ENCODE measurements around the gene DOCK11.
"Not testable (repeated sequence)": the region's sequence is repeated elsewhere in the genome, so short reads cannot be mapped to it uniquely, and the experiment has no call there.

The DOCK11 gene

DNA sequence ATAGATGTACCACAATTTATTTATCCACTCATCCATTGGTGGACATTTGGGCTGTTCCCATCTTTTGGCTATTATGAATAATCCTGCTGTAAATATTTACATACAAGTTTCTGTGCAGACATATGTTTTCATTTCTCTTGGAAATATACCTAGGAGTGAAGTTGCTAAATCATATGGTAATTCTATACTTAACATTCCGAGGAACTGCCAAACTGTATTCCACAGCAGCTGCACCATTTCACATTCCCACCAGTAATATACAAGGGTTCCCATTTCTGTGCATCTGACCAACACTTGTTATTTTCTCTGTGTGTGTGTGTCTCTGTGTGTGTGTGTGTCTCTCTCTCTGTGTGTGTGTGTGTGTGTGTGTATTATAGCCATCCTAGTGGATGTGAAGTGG lies 15.4 kb upstream of the DOCK11 start:
- no peak for TF ChIP-seq ZXDB (tag by site-specific recombination; IDR thresholded peaks at IDR 0.05)
- peak; percentile 78 for TF ChIP-seq ZSCAN4 (tag by site-specific recombination; IDR thresholded peaks at IDR 0.05)
- H3K9me3 ChIP-seq (ENCODE audit: control insufficient read depth, insufficient read depth, low read depth, low read length): no peaks in the 10 kb centered on the region
- no peak overlapping the region for H3K27ac ChIP-seq (ENCODE audit: extremely low read depth, low read depth, low read length)
- ChIA-PET CTCF (no interaction called here), POLR2A (interaction anchor here (0.7 kb wide), 1 partner anchor 13 kb away, joined by 8 read pairs; no protein-coding TSS in a partner anchor)
- no peaks in the 10 kb centered on the region; the same call in 1 of the 2 replicates for H3K4me1 ChIP-seq (ENCODE audit: control insufficient read depth, insufficient read depth, low read length)
- H3K36me3 ChIP-seq (ENCODE audit: control insufficient read depth in 2 of 2, insufficient read depth in 1 of 2, low read length in 2 of 2): no peaks in the 10 kb centered on the region
- H3K4me3 ChIP-seq (ENCODE audit: low read depth, low read length): no peak overlapping the region

DNA sequence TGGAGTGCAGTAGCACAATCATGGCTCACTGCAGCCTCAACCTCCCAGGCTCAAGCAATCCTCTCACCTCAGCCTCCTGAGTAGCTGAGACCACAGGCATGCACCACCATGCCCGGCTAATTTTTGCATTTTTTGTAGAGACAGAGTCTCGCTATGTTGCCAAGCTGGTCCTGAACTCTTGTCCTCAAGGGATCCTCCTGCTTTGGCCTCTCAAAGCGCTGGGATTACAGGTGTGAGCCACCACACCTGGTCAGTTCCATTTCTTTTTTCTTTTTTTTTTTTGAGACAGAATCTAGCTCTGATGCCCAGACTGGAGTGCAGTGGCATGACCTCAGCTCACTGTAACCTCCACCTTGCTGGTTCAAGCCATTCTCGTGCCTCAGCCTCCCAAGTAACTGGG lies 13.2 kb upstream of the DOCK11 start:
- H3K4me3 ChIP-seq (ENCODE audit: low read depth, low read length); H3K27ac ChIP-seq (ENCODE audit: extremely low read depth, low read depth, low read length); H3K36me3 ChIP-seq (ENCODE audit: control insufficient read depth in 2 of 2, insufficient read depth in 1 of 2, low read length in 2 of 2); H3K9me3 ChIP-seq (ENCODE audit: control insufficient read depth, insufficient read depth, low read depth, low read length); H3K4me1 ChIP-seq (ENCODE audit: control insufficient read depth, insufficient read depth, low read length); POLR2A ChIA-PET: not testable (repeated sequence)
- CTCF ChIA-PET: interaction anchor here (0.6 kb wide), 1 partner anchor 8 kb away, joined by 4 read pairs; no protein-coding TSS in a partner anchor

DNA sequence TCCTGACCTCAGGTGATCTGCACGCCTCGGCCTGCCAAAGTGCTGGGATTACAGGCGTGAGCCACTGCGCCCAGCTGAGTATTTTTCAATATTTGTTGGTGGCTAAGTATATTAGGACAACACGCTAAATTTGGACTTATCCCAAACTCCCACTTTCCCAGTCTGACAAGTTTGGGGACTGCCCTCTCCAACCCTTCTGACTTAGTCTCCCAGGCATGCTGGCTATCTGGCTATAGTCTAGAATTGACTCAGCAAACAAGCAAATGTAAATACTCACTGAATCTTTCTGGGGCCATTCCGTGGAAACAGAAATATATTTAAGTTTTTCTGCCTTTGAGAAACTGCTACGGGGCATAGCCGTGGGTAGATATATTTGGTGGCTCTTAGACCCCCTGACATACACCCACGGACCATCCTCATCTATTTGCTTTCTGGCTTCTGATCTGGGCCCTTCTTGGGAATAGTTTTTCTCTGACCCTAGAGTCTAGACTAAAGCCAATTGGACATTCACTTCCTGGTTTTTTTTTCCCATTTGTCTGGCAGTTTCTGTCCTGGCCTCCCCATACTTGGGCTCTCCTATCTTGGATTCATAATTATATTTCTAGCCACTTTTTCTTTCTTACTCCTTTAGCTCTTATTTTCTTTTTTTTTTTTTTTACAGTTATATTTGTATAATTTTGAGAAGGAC lies 11.3 kb upstream of the DOCK11 start:
- H3K4me3 ChIP-seq (ENCODE audit: low read depth, low read length): no peak overlapping the region
- no peaks in the 10 kb centered on the region for H3K9me3 ChIP-seq (ENCODE audit: control insufficient read depth, insufficient read depth, low read depth, low read length)
- H3K36me3 ChIP-seq (ENCODE audit: control insufficient read depth in 2 of 2, insufficient read depth in 1 of 2, low read length in 2 of 2): no peaks in the 10 kb centered on the region
- TF ChIP-seq ZBTB17 (tag by site-specific recombination; IDR thresholded peaks at IDR 0.05) (no peak), ZBTB6 (tag by site-specific recombination; IDR thresholded peaks at IDR 0.05) (no peak), FEZF1 (tag by site-specific recombination; IDR thresholded peaks at IDR 0.05) (no peak), MEIS1 (CRISPR knock-in tag; IDR thresholded peaks at IDR 0.05; ENCODE audit: borderline replicate concordance) (no peak), ZNF362 (tag by site-specific recombination; IDR thresholded peaks at IDR 0.05) (no peak), YY1 (tag by site-specific recombination; IDR thresholded peaks at IDR 0.05) (no peak), ZNF514 (tag by site-specific recombination; IDR thresholded peaks at IDR 0.05) (no peak), ZNF701 (tag by site-specific recombination; IDR thresholded peaks at IDR 0.05) (no peak), ZNF19 (tag by site-specific recombination; IDR thresholded peaks at IDR 0.05; ENCODE audit: low read depth) (no peak), ZFHX2 (tag by site-specific recombination; conservative IDR thresholded peaks at IDR 0.05) (no peak), ZNF394 (tag by site-specific recombination; IDR thresholded peaks at IDR 0.05; ENCODE audit: borderline replicate concordance) (no peak), ZEB2 (tag by site-specific recombination; IDR thresholded peaks at IDR 0.05) (no peak), ZNF677 (tag by site-specific recombination; IDR thresholded peaks at IDR 0.05) (no peak), ZNF585B (tag by site-specific recombination; IDR thresholded peaks at IDR 0.05) (no peak), ZNF660 (tag by site-specific recombination; IDR thresholded peaks at IDR 0.05) (no peak)
- TF ChIP-seq, protein P1, sequence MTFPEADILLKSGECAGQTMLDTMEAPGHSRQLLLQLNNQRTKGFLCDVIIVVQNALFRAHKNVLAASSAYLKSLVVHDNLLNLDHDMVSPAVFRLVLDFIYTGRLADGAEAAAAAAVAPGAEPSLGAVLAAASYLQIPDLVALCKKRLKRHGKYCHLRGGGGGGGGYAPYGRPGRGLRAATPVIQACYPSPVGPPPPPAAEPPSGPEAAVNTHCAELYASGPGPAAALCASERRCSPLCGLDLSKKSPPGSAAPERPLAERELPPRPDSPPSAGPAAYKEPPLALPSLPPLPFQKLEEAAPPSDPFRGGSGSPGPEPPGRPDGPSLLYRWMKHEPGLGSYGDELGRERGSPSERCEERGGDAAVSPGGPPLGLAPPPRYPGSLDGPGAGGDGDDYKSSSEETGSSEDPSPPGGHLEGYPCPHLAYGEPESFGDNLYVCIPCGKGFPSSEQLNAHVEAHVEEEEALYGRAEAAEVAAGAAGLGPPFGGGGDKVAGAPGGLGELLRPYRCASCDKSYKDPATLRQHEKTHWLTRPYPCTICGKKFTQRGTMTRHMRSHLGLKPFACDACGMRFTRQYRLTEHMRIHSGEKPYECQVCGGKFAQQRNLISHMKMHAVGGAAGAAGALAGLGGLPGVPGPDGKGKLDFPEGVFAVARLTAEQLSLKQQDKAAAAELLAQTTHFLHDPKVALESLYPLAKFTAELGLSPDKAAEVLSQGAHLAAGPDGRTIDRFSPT (tag by site-specific recombination; IDR thresholded peaks at IDR 0.05): no peak
- TF ChIP-seq, protein P2, sequence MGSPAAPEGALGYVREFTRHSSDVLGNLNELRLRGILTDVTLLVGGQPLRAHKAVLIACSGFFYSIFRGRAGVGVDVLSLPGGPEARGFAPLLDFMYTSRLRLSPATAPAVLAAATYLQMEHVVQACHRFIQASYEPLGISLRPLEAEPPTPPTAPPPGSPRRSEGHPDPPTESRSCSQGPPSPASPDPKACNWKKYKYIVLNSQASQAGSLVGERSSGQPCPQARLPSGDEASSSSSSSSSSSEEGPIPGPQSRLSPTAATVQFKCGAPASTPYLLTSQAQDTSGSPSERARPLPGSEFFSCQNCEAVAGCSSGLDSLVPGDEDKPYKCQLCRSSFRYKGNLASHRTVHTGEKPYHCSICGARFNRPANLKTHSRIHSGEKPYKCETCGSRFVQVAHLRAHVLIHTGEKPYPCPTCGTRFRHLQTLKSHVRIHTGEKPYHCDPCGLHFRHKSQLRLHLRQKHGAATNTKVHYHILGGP (tag by site-specific recombination; IDR thresholded peaks at IDR 0.05): no peak
- TF ChIP-seq, protein P3, sequence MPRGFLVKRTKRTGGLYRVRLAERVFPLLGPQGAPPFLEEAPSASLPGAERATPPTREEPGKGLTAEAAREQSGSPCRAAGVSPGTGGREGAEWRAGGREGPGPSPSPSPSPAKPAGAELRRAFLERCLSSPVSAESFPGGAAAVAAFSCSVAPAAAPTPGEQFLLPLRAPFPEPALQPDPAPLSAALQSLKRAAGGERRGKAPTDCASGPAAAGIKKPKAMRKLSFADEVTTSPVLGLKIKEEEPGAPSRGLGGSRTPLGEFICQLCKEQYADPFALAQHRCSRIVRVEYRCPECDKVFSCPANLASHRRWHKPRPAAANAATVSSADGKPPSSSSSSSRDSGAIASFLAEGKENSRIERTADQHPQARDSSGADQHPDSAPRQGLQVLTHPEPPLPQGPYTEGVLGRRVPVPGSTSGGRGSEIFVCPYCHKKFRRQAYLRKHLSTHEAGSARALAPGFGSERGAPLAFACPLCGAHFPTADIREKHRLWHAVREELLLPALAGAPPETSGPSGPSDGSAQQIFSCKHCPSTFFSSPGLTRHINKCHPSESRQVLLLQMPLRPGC (tag by site-specific recombination; IDR thresholded peaks at IDR 0.05): no peak
- ChIA-PET CTCF (interaction anchor here (0.6 kb wide), 1 partner anchor 117 kb away, joined by 3 read pairs; no protein-coding TSS in a partner anchor), POLR2A (interaction anchor here (0.6 to 0.8 kb wide), 2 partner anchors 18 to 118 kb away, joined by 3 to 4 read pairs; no protein-coding TSS in a partner anchor)
- H3K27ac ChIP-seq (ENCODE audit: extremely low read depth, low read depth, low read length): no peak overlapping the region
- H3K4me1 ChIP-seq (ENCODE audit: control insufficient read depth, insufficient read depth, low read length): no peaks in the 10 kb centered on the region; the same call in 1 of the 2 replicates

All from HEK293 (cell line).